Upper lobe of left lung (tissue), 4 donors: ENCODE data around the gene NCF2.

Experiments used
- POLR2A ChIP-seq, 4 donors: fragments of 450-650 bp; IDR thresholded peaks; one replicate each; pipeline ENCODE4 v1.5.1; 2016 to 2017; ENCODE audit warnings: antibody characterized with exemption in 4 of 4, mild to moderate bottlenecking in 2 of 4
- POLR2AphosphoS5 ChIP-seq, 2 donors: sonication (generic); formaldehyde crosslinking; IDR thresholded peaks; one replicate each; pipeline ENCODE4 v1.5.1; 2017; ENCODE audit warnings: antibody characterized with exemption in 2 of 2
- TF ChIP-seq, protein P1 (sequence below), 6 experiments: fragments of 450-650 bp in 4 of 6; fragments of 200-600 bp in 2 of 6; sonication (generic) in 2 of 6; IDR thresholded peaks; one replicate each; pipeline ENCODE4 v1.5.1; 2016 to 2019; ENCODE audit warnings: antibody characterized with exemption in 6 of 6

DNA sequence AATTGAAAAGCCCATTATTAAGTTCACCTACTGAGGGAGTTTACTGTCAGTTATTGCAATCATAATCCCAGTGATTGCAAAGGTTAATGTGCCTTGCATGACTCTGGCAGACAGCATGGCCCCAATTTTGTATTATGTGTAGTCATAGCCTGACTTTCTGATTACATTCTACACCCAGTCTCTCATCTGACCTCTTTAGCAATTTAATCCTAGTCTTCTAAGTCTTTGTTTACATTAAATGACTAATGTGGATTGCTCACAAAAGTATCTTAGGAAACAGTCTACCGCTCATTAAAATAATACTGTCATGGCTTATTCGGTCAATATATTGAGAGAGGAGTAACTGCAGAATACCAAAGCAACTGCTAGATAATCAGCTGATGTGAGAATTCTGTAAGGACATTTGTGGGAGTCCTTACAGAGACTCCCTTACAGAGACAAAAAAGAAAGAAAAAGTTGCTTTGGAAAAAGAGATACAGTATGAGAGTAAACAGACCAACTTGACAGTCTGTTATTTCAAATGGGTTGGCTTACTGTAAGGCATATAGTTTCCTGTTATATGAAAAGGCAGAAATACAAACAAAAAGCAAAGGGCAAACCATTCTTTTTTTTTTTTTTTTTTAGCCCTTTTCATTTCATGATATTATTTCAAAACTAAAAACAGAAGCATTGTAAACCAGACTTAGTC is 75.1 kb downstream of the NCF2 start:
- TF ChIP-seq, protein P1, sequence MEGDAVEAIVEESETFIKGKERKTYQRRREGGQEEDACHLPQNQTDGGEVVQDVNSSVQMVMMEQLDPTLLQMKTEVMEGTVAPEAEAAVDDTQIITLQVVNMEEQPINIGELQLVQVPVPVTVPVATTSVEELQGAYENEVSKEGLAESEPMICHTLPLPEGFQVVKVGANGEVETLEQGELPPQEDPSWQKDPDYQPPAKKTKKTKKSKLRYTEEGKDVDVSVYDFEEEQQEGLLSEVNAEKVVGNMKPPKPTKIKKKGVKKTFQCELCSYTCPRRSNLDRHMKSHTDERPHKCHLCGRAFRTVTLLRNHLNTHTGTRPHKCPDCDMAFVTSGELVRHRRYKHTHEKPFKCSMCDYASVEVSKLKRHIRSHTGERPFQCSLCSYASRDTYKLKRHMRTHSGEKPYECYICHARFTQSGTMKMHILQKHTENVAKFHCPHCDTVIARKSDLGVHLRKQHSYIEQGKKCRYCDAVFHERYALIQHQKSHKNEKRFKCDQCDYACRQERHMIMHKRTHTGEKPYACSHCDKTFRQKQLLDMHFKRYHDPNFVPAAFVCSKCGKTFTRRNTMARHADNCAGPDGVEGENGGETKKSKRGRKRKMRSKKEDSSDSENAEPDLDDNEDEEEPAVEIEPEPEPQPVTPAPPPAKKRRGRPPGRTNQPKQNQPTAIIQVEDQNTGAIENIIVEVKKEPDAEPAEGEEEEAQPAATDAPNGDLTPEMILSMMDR (IDR thresholded peaks at IDR 0.05): no peak
- TF ChIP-seq POLR2A (IDR thresholded peaks at IDR 0.05) (no peak), POLR2AphosphoS5 (IDR thresholded peaks at IDR 0.05) (no peak)
